GM23338 (cell line): ENCODE data around the gene WASF2. TPM values are rescaled to one million over a fixed set of nuclear protein-coding genes. Genes with fewer than 3 reads are reported as not detected.

Experiments used
- ATAC-seq: fragments of 200-7000 bp; cut with Tn5 transposase; 3 replicates; pipeline ENCODE4 v1.9.1; 2020
- DNase-seq: peaks from one replicate; pipeline ENCODE4 v3.0.0-alpha.2; 2015; ENCODE audit warnings: low spot score
- H2AFZ ChIP-seq: fragments of 200-600 bp; sonication (generic); 2 replicates; pipeline ENCODE4 v1.8.0; 2016; ENCODE audit warnings: antibody characterized with exemption, mild to moderate bottlenecking, moderate library complexity
- H3F3A ChIP-seq: fragments of 200-600 bp; sonication (generic); replicated peaks from 2 replicates; pipeline ENCODE4 v1.8.0; 2017; ENCODE audit warnings: antibody characterized with exemption, mixed run types, low read depth
- H3K27ac ChIP-seq: fragments of 200-600 bp; sonication (generic); 2 replicates; pipeline ENCODE4 v1.6.1; 2016; ENCODE audit warnings: low read depth
- H3K27me3 ChIP-seq: fragments of 200-600 bp; sonication (generic); 2 replicates; pipeline ENCODE4 v1.8.0; 2016; ENCODE audit warnings: mild to moderate bottlenecking, mixed run types, moderate library complexity; ENCODE audit not compliant: insufficient read depth
- H3K36me3 ChIP-seq: fragments of 200-600 bp; sonication (generic); 2 replicates; pipeline ENCODE4 v1.8.0; 2016; ENCODE audit warnings: mild to moderate bottlenecking; ENCODE audit not compliant: insufficient read depth
- H3K4me1 ChIP-seq: fragments of 200-600 bp; sonication (generic); 2 replicates; pipeline ENCODE4 v1.8.0; 2016; ENCODE audit warnings: mild to moderate bottlenecking, moderate library complexity; ENCODE audit not compliant: insufficient read depth
- H3K4me2 ChIP-seq: fragments of 200-600 bp; sonication (generic); 2 replicates; pipeline ENCODE4 v1.7.1; 2017; ENCODE audit warnings: mixed run types
- H3K4me3 ChIP-seq: fragments of 200-600 bp; sonication (generic); 2 replicates; pipeline ENCODE4 v1.6.1; 2016; ENCODE audit warnings: mixed run types
- H3K79me2 ChIP-seq: fragments of 200-600 bp; sonication (generic); replicated peaks from 2 replicates; pipeline ENCODE4 v1.8.0; 2017; ENCODE audit warnings: mild to moderate bottlenecking; ENCODE audit not compliant: insufficient read depth
- H3K9me2 ChIP-seq: fragments of 200-600 bp; sonication (generic); 2 replicates; pipeline ENCODE4 v1.8.0; 2017; ENCODE audit not compliant: insufficient read depth
- H4K20me1 ChIP-seq: fragments of 200-600 bp; sonication (generic); replicated peaks from 2 replicates; pipeline ENCODE4 v1.8.0; 2017; ENCODE audit warnings: mild to moderate bottlenecking; ENCODE audit not compliant: insufficient read depth
- H3K27ac Mint-ChIP-seq: 2 replicates; pipeline ENCODE4 v1.8.0; 2020; ENCODE audit warnings: inconsistent platforms, mild to moderate bottlenecking, moderate library complexity, mixed read lengths
- H3K27me3 Mint-ChIP-seq: 3 replicates; pipeline ENCODE4 v1.8.0; 2022; ENCODE audit warnings: low read depth, mild to moderate bottlenecking, moderate library complexity, mixed read lengths, inconsistent platforms; ENCODE audit not compliant: insufficient read depth, poor library complexity
- H3K36me3 Mint-ChIP-seq: 3 replicates; pipeline ENCODE4 v1.8.0; 2021; ENCODE audit warnings: low read depth, mild to moderate bottlenecking, inconsistent platforms, moderate library complexity, mixed read lengths
- H3K4me1 Mint-ChIP-seq: 3 replicates; pipeline ENCODE4 v1.8.0; 2020; ENCODE audit warnings: mild to moderate bottlenecking, inconsistent platforms, mixed read lengths
- H3K4me3 Mint-ChIP-seq: 3 replicates; pipeline ENCODE4 v1.8.0; 2021; ENCODE audit warnings: moderate library complexity, mild to moderate bottlenecking, inconsistent platforms, mixed read lengths
- H3K9me3 Mint-ChIP-seq: 3 replicates; pipeline ENCODE4 v1.8.0; 2020; ENCODE audit warnings: moderate library complexity, mild to moderate bottlenecking, inconsistent platforms, mixed read lengths
- CREB1 ChIP-seq: fragments of 250-450 bp; sonication (Bioruptor Pico); IDR thresholded peaks from 2 replicates; pipeline ENCODE4 v1.5.0; 2020; ENCODE audit warnings: low read depth, mild to moderate bottlenecking, moderate library complexity
- CTCF ChIP-seq, 2 experiments: fragments of 200-600 bp in 1 of 2; sonication (generic) in 1 of 2; conservative IDR thresholded peaks; 2 replicates each; pipeline versions ENCODE4 v1.5.1 to v1.6.1; 2016 to 2017; ENCODE audit warnings: antibody characterized with exemption in 2 of 2, low read depth in 2 of 2, mild to moderate bottlenecking in 2 of 2, moderate library complexity in 1 of 2
- ETS1 ChIP-seq: IDR thresholded peaks from 2 replicates; pipeline ENCODE4 v1.6.1; 2016; ENCODE audit warnings: antibody characterized with exemption
- EZH2 ChIP-seq: fragments of 200-600 bp; sonication (generic); IDR thresholded peaks from one replicate; pipeline ENCODE4 v1.8.0; 2017; ENCODE audit warnings: antibody characterized with exemption, mild to moderate bottlenecking, low read depth; ENCODE audit not compliant: unreplicated experiment
- EZH2phosphoT487 ChIP-seq: fragments of 200-600 bp; sonication (generic); IDR thresholded peaks from one replicate; pipeline ENCODE4 v1.8.1; 2018; ENCODE audit warnings: antibody characterized with exemption; ENCODE audit not compliant: unreplicated experiment
- JUNB ChIP-seq: IDR thresholded peaks from one replicate; pipeline ENCODE4 v1.6.1; 2016; ENCODE audit warnings: antibody characterized with exemption; ENCODE audit not compliant: unreplicated experiment
- NANOG ChIP-seq: IDR thresholded peaks from 2 replicates; pipeline ENCODE4 v1.6.1; 2016; ENCODE audit warnings: antibody characterized with exemption, borderline replicate concordance
- POLR2AphosphoS5 ChIP-seq: IDR thresholded peaks from 2 replicates; pipeline ENCODE4 v1.6.1; 2016; ENCODE audit warnings: antibody characterized with exemption, low read depth
- REST ChIP-seq: IDR thresholded peaks from one replicate; pipeline ENCODE4 v1.6.1; 2018; ENCODE audit warnings: antibody characterized with exemption; ENCODE audit not compliant: unreplicated experiment
- STAT1 ChIP-seq: IDR thresholded peaks from one replicate; pipeline ENCODE4 v1.6.1; 2016; ENCODE audit warnings: antibody characterized with exemption; ENCODE audit not compliant: unreplicated experiment
- ZNF114 ChIP-seq: fragments of 250-450 bp; sonication (Bioruptor Pico); IDR thresholded peaks from 2 replicates; pipeline ENCODE4 v1.5.0; 2020; ENCODE audit warnings: mild to moderate bottlenecking, moderate library complexity
- ZNF331 ChIP-seq: fragments of 250-450 bp; sonication (Bioruptor Pico); IDR thresholded peaks from 2 replicates; pipeline ENCODE4 v1.5.0; 2020; ENCODE audit warnings: low read depth, mild to moderate bottlenecking, moderate library complexity
- ZNF462 ChIP-seq: fragments of 250-450 bp; sonication (Bioruptor Pico); IDR thresholded peaks from 2 replicates; pipeline ENCODE4 v1.5.0; 2020; ENCODE audit warnings: mild to moderate bottlenecking, moderate library complexity
- polyA plus RNA-seq: library from polyadenylated mRNA; unstranded; fragments of >200 nt; fragmentation: Nextera tagmentation; extraction: Ambion mirVana; gene quantifications from 2 replicates; pipeline ENCODE4 v1.2.1, GENCODE V29; 2016
- total RNA-seq: library from RNA; depleted of rRNA; stranded (reverse); fragments of >200 nt; shearing (Covaris generic); gene quantifications from 2 replicates; pipeline ENCODE4 v1.2.3, GENCODE V29; 2014

The WASF2 gene
- total and polyA plus RNA-seq, 2 experiments from 2014 or later: 40.9 to 95.6 TPM

- H2AFZ ChIP-seq: peak overlapping the region; percentile 88; the same call in 1 of the 2 replicates
- no peak overlapping the region for H3K4me3 ChIP-seq
- peaks cover 76% of the 10 kb centered on the region for H3K4me1 Mint-ChIP-seq
- no peaks in the 10 kb centered on the region for H3K9me3 Mint-ChIP-seq
- peaks cover 19% of the 10 kb centered on the region; the same call in 1 of the 2 replicates for H3F3A ChIP-seq
- no peak for TF ChIP-seq POLR2AphosphoS5
- no peak for TF ChIP-seq ZNF462 (CRISPR knock-in tag)
- no peak for TF ChIP-seq ZNF331
- no peak for TF ChIP-seq CTCF (conservative IDR thresholded peaks at IDR 0.05; ENCODE audit: low read depth in 2 of 2)
- TF ChIP-seq EZH2phosphoT487: no peak
- TF ChIP-seq NANOG: no peak
- no peak for TF ChIP-seq STAT1
- no peak for TF ChIP-seq JUNB
- no peak for TF ChIP-seq REST
- no peak for TF ChIP-seq CREB1 (CRISPR knock-in tag)
- no peak for TF ChIP-seq ZNF114 (CRISPR knock-in tag)
- no peak for TF ChIP-seq ETS1
- TF ChIP-seq EZH2: no peak
- no peak overlapping the region for H3K27ac ChIP-seq
- DNase-seq (no peak), ATAC-seq (no peak)
- no peaks in the 10 kb centered on the region for H4K20me1 ChIP-seq
- no peaks in the 10 kb centered on the region for H3K36me3 ChIP-seq
- peaks cover 48% of the 10 kb centered on the region for H3K4me1 ChIP-seq
- peak overlapping the region; percentile 76 for H3K27ac Mint-ChIP-seq
- H3K27me3 Mint-ChIP-seq: peaks cover 24% of the 10 kb centered on the region
- H3K9me2 ChIP-seq: no peaks in the 10 kb centered on the region
- H3K36me3 Mint-ChIP-seq: no peaks in the 10 kb centered on the region
- no peak overlapping the region for H3K4me2 ChIP-seq
- no peak overlapping the region for H3K4me3 Mint-ChIP-seq
- no peaks in the 10 kb centered on the region for H3K79me2 ChIP-seq
- H3K27me3 ChIP-seq: no peaks in the 10 kb centered on the region
These were observed 32.0 kb upstream of the WASF2 start for GRCh38 chr1:27521861-27522431.
